Caco-2 (cell line): Measurements from ENCODE around the gene NRSN2. TPM values are rescaled to one million over a fixed set of nuclear protein-coding genes. Genes with fewer than 3 reads are reported as not detected.

Experiments used
- BruUV-seq: library from RNA; stranded (reverse); fragments of 400-500 nt; replicated peaks from 2 replicates; lab custom pipeline; 2021; lab: Mats Ljungman, UMichigan
- CTCF ChIA-PET: fragments of 300-600 bp; sonication (Branson Sonifier 250); formaldehyde crosslinking; loops from one replicate; lab custom pipeline; 2022; ENCODE audit warnings: antibody characterized with exemption; lab: Charles Lee
- POLR2A ChIA-PET: fragments of 300-600 bp; sonication (Branson Sonifier 250); formaldehyde crosslinking; loops from one replicate; lab custom pipeline; 2022; ENCODE audit warnings: antibody characterized with exemption; lab: Charles Lee
- DNase-seq, 2 experiments: peaks; one replicate each; pipeline versions ENCODE4 v3.0.0 to v3.0.0-alpha.2; 2020 to 2022
- H3K27me3 ChIP-seq: replicated peaks from 2 replicates; pipeline ENCODE4 v1.6.0; 2011; ENCODE audit warnings: low read length; ENCODE audit not compliant: control insufficient read depth, insufficient read depth
- H3K36me3 ChIP-seq: 2 replicates; pipeline ENCODE4 v1.5.1; 2011; ENCODE audit warnings: low read length; ENCODE audit not compliant: control insufficient read depth, insufficient read depth
- H3K4me1 ChIP-seq: fragments of 250-450 bp; sonication (Bioruptor Pico); 2 replicates; pipeline ENCODE4 v1.5.1; 2020; ENCODE audit warnings: mild to moderate bottlenecking
- H3K4me3 ChIP-seq: 2 replicates; pipeline ENCODE4 v1.5.1; 2011; ENCODE audit warnings: low read depth, mild to moderate bottlenecking, control low read depth, low read length
- H3K9me3 ChIP-seq: fragments of 250-450 bp; sonication (Bioruptor Pico); 2 replicates; pipeline ENCODE4 v1.5.1; 2020; ENCODE audit warnings: mild to moderate bottlenecking, moderate library complexity
- H3K27ac Mint-ChIP-seq: one replicate; pipeline ENCODE4 v1.8.0; 2022; ENCODE audit warnings: mixed read lengths; ENCODE audit not compliant: unreplicated experiment
- H3K27me3 Mint-ChIP-seq: one replicate; pipeline ENCODE4 v1.8.0; 2022; ENCODE audit warnings: mixed read lengths; ENCODE audit not compliant: insufficient read depth, unreplicated experiment
- H3K36me3 Mint-ChIP-seq: one replicate; pipeline ENCODE4 v1.8.0; 2022; ENCODE audit warnings: mild to moderate bottlenecking, mixed read lengths; ENCODE audit not compliant: insufficient read depth, unreplicated experiment
- H3K4me1 Mint-ChIP-seq: one replicate; pipeline ENCODE4 v1.8.0; 2022; ENCODE audit warnings: low read depth, mixed read lengths; ENCODE audit not compliant: unreplicated experiment
- H3K4me3 Mint-ChIP-seq: one replicate; pipeline ENCODE4 v1.8.0; 2022; ENCODE audit warnings: mild to moderate bottlenecking, moderate library complexity, mixed read lengths; ENCODE audit not compliant: unreplicated experiment
- H3K9me3 Mint-ChIP-seq: one replicate; pipeline ENCODE4 v1.8.0; 2022; ENCODE audit warnings: mixed read lengths; ENCODE audit not compliant: unreplicated experiment
- intact Hi-C: fragments of 100-400 bp; cut with micrococcal nuclease; formaldehyde crosslinking; loops from one replicate; pipeline ENCODE4 v1.10.0; 2022; ENCODE audit not compliant: unreplicated experiment
- total RNA-seq: library from RNA; stranded (reverse); gene quantifications from 2 replicates; pipeline ENCODE4 v1.2.3, GENCODE V29; 2022
- TF ChIP-seq, protein P1 (sequence below), 2 experiments: fragments of 200-600 bp in 1 of 2; IDR thresholded peaks; 1 replicate in 1 of 2; 2 replicates in 1 of 2; pipeline versions ENCODE4 v1.5.1 to v1.8.0; 2011 to 2022; ENCODE audit warnings: antibody characterized with exemption in 1 of 2, control low read depth in 1 of 2, inconsistent platforms in 1 of 2, low read depth in 1 of 2, low read length in 1 of 2, mild to moderate bottlenecking in 1 of 2, moderate library complexity in 1 of 2; ENCODE audit not compliant: insufficient read depth in 1 of 2, severe bottlenecking in 1 of 2, unreplicated experiment in 1 of 2

NRSN2 gene
- total RNA-seq, 1 experiment from 2014 or later: 27.5 TPM

DNA sequence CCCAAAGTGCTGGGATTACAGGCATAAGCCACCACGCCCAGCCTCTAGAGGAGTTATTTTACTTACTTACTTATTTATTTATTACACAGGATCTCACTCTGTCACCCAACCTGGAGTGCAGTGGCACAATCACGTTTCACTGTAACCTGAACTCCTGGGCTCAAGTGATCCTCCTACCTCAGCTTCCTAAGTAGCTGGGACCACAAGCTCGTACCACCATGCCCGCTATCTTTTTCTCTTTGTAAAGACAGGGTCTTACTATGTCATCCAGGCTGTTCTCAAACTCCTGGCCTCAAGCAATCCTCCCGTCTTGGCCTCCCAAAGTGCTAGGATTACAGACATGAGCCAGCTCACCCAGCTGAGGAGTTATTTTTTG, 32.0 kb downstream of the NRSN2 start:
- Histone ChIP-seq H3K4me3 (no peak overlapping the region), H3K9me3 (no peaks in the 10 kb centered on the region), H3K4me1 (peaks cover 14% of the 10 kb centered on the region), H3K36me3 (no peaks in the 10 kb centered on the region), H3K27me3 (no peaks in the 10 kb centered on the region)
- no peaks in the 10 kb centered on the region for H3K9me3 Mint-ChIP-seq
- CTCF ChIA-PET: interaction anchor here (0.6 kb wide), 1 partner anchor 28 kb away, joined by 5 read pairs; no protein-coding TSS in a partner anchor
- H3K36me3 Mint-ChIP-seq: peaks cover 36% of the 10 kb centered on the region
- peak overlapping the region; percentile 83 for H3K4me3 Mint-ChIP-seq
- H3K27me3 Mint-ChIP-seq: no peaks in the 10 kb centered on the region
- H3K4me1 Mint-ChIP-seq: peaks cover 12% of the 10 kb centered on the region
- DNase-seq: no peak
- intact Hi-C loops: no loop called here
- TF ChIP-seq, protein P1, sequence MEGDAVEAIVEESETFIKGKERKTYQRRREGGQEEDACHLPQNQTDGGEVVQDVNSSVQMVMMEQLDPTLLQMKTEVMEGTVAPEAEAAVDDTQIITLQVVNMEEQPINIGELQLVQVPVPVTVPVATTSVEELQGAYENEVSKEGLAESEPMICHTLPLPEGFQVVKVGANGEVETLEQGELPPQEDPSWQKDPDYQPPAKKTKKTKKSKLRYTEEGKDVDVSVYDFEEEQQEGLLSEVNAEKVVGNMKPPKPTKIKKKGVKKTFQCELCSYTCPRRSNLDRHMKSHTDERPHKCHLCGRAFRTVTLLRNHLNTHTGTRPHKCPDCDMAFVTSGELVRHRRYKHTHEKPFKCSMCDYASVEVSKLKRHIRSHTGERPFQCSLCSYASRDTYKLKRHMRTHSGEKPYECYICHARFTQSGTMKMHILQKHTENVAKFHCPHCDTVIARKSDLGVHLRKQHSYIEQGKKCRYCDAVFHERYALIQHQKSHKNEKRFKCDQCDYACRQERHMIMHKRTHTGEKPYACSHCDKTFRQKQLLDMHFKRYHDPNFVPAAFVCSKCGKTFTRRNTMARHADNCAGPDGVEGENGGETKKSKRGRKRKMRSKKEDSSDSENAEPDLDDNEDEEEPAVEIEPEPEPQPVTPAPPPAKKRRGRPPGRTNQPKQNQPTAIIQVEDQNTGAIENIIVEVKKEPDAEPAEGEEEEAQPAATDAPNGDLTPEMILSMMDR (IDR thresholded peaks at IDR 0.05; ENCODE audit: insufficient read depth in 1 of 2, low read depth in 1 of 2, low read length in 1 of 2, severe bottlenecking in 1 of 2, unreplicated experiment in 1 of 2): no peak
- no TSS peak for BruUV-seq
- H3K27ac Mint-ChIP-seq: no peak overlapping the region
- POLR2A ChIA-PET: interaction anchor here (0.6 kb wide), 1 partner anchor 16 kb away, joined by 3 read pairs; no protein-coding TSS in a partner anchor

DNA sequence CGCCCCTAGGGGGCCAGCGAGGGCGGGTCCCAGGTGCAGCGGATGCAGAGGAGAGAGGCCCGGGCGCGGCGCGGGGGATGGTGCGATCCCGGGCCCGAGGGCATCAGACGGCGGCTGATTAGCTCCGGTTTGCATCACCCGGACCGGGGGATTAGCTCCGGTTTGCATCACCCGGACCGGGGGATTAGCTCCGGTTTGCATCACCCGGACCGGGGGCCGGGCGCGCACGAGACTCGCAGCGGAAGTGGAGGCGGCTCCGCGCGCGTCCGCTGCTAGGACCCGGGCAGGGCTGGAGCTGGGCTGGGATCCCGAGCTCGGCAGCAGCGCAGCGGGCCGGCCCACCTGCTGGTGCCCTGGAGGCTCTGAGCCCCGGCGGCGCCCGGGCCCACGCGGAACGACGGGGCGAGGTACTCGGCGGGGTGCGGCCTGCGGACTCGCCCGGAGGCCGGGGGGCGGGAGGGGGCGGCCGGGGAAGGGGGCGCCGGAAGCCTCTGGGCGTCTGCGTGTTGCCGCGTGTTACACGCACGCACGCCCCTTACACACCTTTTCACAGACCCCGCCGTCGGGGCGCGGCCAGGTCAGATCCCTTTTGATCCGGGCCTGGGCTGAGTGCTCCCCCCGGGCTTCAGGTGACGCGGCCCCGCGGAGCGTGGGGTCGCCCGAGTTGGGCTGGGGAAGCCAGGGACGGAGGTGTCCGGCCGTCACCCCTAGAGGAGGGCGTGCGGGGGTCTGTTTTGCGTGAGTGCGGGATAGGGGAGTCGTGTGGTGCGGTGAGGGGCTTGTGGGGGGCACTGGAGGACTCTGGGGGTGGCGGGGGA, 34.1 kb downstream of the NRSN2 start:
- H3K9me3 ChIP-seq: no peaks in the 10 kb centered on the region
- H3K36me3 ChIP-seq: no peaks in the 10 kb centered on the region
- no peaks in the 10 kb centered on the region for H3K27me3 ChIP-seq
- ChIA-PET POLR2A (interaction anchor here (0.6 to 3.5 kb wide), 13 partner anchors 10 to 191 kb away, joined by 3 to 75 read pairs (median 5); partner anchors contain the start of gene SOX12), CTCF (interaction anchor here (0.6 to 2.0 kb wide), 11 partner anchors 10 to 264 kb away, joined by 3 to 16 read pairs (median 4); partner anchors contain the start of gene CSNK2A1)
- TF ChIP-seq, protein P1 (IDR thresholded peaks at IDR 0.05; ENCODE audit: insufficient read depth in 1 of 2, low read depth in 1 of 2, low read length in 1 of 2, severe bottlenecking in 1 of 2, unreplicated experiment in 1 of 2): peak; percentile 47 to 70
- DNase-seq: peak; percentile 94 to 98
- Mint-ChIP-seq H3K36me3 (peaks cover 55% of the 10 kb centered on the region), H3K9me3 (no peaks in the 10 kb centered on the region), H3K27ac (peak overlapping the region; percentile 92), H3K4me3 (peak overlapping the region; percentile 83), H3K4me1 (peaks cover 19% of the 10 kb centered on the region), H3K27me3 (no peaks in the 10 kb centered on the region)
- BruUV-seq: no TSS peak
- intact Hi-C loops: loop anchor here (1.0 to 2.0 kb wide), 3 partner anchors 11 to 21 kb away; no protein-coding TSS in a partner anchor
- H3K4me3 ChIP-seq: peak overlapping the region; percentile 97
- H3K4me1 ChIP-seq: peaks cover 12% of the 10 kb centered on the region

DNA sequence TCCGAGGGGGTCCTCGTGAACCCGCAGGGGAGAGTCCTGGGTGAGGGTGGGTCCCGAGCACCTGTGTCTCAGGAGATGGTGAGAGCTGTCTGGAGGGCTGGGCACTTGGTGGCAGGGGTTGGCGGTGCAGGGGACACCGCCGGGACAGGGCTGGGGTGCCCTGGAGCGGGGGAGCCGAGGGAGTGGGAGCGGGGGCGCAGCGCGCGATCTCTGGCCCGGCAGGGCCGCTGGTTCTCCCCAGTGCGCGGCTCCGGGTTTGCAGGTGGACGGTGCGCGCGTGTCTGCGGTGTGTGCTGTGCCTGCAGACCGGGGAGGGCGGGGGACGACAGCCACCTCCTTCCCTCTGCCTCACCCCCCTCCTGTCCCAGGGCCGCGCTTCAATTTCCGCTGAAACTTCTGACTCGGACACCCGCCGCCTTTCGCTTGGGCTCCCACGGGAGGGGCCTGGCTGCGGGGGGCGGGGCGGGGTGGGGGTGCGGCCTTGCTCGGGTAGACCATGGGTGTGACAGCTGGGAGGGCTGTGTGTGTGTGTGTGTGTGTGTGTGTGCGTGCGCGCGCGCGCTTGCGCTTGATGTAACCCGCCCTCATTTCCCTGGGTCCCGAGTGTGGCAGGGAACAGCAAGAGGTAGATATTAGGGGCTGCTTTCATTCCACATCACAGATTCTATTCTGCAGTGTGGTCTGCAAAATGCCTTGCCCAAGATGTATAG, 34.8 kb downstream of the NRSN2 start:
- peaks cover 12% of the 10 kb centered on the region for H3K4me1 ChIP-seq
- ChIA-PET CTCF (interaction anchor here (1.6 to 2.0 kb wide), 2 partner anchors 11 to 162 kb away, joined by 3 to 16 read pairs; partner anchors contain the start of gene CSNK2A1), POLR2A (interaction anchor here (0.6 to 3.5 kb wide), 4 partner anchors 11 to 26 kb away, joined by 3 to 75 read pairs (median 6); no protein-coding TSS in a partner anchor)
- H3K27me3 Mint-ChIP-seq: no peaks in the 10 kb centered on the region
- no peaks in the 10 kb centered on the region for H3K27me3 ChIP-seq
- H3K4me3 ChIP-seq: peak overlapping the region; percentile 97
- no peaks in the 10 kb centered on the region for H3K9me3 Mint-ChIP-seq
- peak; percentile 83 to 85 for DNase-seq
- intact Hi-C loops: loop anchor here (2.0 kb wide), 1 partner anchor 21 kb away; no protein-coding TSS in a partner anchor
- TF ChIP-seq, protein P1 (IDR thresholded peaks at IDR 0.05; ENCODE audit: insufficient read depth in 1 of 2, low read depth in 1 of 2, low read length in 1 of 2, severe bottlenecking in 1 of 2, unreplicated experiment in 1 of 2): no peak
- peaks cover 19% of the 10 kb centered on the region for H3K4me1 Mint-ChIP-seq
- H3K36me3 Mint-ChIP-seq: peaks cover 62% of the 10 kb centered on the region
- peak overlapping the region; percentile 83 for H3K4me3 Mint-ChIP-seq
- H3K9me3 ChIP-seq: no peaks in the 10 kb centered on the region
- no TSS peak for BruUV-seq
- H3K27ac Mint-ChIP-seq: peak overlapping the region; percentile 92
- H3K36me3 ChIP-seq: no peaks in the 10 kb centered on the region
